ENCODE data around the gene LMNB1.

DNA sequence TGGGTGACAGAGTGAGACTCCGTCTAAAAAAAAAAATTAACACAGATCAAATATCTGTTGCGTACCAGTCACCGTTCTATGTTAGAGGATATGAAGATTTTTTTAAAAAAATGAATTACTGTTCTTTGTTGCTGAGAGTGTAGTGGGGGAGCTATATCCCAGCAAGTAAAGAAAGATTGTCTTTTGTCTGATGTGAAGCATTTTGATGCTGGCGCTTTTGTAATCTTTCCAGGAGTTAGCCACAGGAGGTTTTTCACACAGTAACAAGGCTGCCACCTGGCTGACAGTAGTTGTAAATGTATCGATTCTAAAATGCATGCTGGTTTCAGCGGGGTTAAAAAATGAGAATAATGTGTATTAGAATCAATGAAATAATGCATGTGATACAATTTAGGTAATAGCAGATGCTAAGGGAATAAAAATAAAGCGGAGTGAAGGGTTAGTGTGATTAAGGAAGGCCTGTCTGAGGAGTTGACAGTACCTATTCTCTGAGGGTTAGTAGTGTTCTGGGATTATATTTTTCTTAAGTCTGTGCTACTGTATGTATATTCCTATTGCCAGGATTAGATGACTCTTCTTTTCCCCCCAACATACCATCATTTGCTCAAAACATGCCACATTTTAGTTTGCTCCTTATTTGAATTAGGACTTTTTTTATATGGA is 3.4 kb downstream of the LMNB1 start:
- TF ChIP-seq, protein P1, sequence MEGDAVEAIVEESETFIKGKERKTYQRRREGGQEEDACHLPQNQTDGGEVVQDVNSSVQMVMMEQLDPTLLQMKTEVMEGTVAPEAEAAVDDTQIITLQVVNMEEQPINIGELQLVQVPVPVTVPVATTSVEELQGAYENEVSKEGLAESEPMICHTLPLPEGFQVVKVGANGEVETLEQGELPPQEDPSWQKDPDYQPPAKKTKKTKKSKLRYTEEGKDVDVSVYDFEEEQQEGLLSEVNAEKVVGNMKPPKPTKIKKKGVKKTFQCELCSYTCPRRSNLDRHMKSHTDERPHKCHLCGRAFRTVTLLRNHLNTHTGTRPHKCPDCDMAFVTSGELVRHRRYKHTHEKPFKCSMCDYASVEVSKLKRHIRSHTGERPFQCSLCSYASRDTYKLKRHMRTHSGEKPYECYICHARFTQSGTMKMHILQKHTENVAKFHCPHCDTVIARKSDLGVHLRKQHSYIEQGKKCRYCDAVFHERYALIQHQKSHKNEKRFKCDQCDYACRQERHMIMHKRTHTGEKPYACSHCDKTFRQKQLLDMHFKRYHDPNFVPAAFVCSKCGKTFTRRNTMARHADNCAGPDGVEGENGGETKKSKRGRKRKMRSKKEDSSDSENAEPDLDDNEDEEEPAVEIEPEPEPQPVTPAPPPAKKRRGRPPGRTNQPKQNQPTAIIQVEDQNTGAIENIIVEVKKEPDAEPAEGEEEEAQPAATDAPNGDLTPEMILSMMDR (conservative IDR thresholded peaks at IDR 0.05; ENCODE audit: low read length) = peak; percentile 92
- no peak for TF ChIP-seq EZH2phosphoT487 (IDR thresholded peaks at IDR 0.05; ENCODE audit: borderline replicate concordance, low read depth, low read length)
